Measurements from ENCODE around the gene TMEM235.

- TF ChIP-seq CTCF (IDR thresholded peaks at IDR 0.05): no peak
- no peak for TF ChIP-seq POLR2A (IDR thresholded peaks at IDR 0.05)
These were observed 21.5 kb downstream of the TMEM235 start for GRCh38 chr17:78252701-78253635.
